ENCODE measurements around the gene SH3BP2.

Gene SH3BP2

GRCh38 chr4:2787230-2788100 is 5.4 kb upstream of the SH3BP2 start:
- TF ChIP-seq POLR2AphosphoS5 (IDR thresholded peaks at IDR 0.05; ENCODE audit: low read depth, low read length), result no peak
- TF ChIP-seq FOXP2 (optimal IDR thresholded peaks at IDR 0.05; ENCODE audit: borderline replicate concordance, extremely low read depth, extremely low read length, insufficient read depth), result no peak
- TF ChIP-seq SIN3A (IDR thresholded peaks at IDR 0.05; ENCODE audit: borderline replicate concordance, insufficient read depth, low read length), result no peak
- no peak for TF ChIP-seq REST (IDR thresholded peaks at IDR 0.05; ENCODE audit: insufficient read depth in 1 of 2, low read depth in 2 of 2, low read length in 2 of 2)
- no peak for TF ChIP-seq TAF1 (IDR thresholded peaks at IDR 0.05; ENCODE audit: borderline replicate concordance, insufficient read depth, low read length)

GRCh38 chr4:2788101-2788500 is 4.8 kb upstream of the SH3BP2 start:
- TF ChIP-seq TAF1 (IDR thresholded peaks at IDR 0.05; ENCODE audit: borderline replicate concordance, insufficient read depth, low read length) (no peak), FOXP2 (optimal IDR thresholded peaks at IDR 0.05; ENCODE audit: borderline replicate concordance, extremely low read depth, extremely low read length, insufficient read depth) (no peak), POLR2AphosphoS5 (IDR thresholded peaks at IDR 0.05; ENCODE audit: low read depth, low read length) (no peak), SIN3A (IDR thresholded peaks at IDR 0.05; ENCODE audit: borderline replicate concordance, insufficient read depth, low read length) (no peak), REST (IDR thresholded peaks at IDR 0.05; ENCODE audit: insufficient read depth in 1 of 2, low read depth in 2 of 2, low read length in 2 of 2) (no peak)

- TF ChIP-seq TAF1 (IDR thresholded peaks at IDR 0.05; ENCODE audit: borderline replicate concordance, insufficient read depth, low read length), result no peak
- no peak for TF ChIP-seq FOXP2 (optimal IDR thresholded peaks at IDR 0.05; ENCODE audit: borderline replicate concordance, extremely low read depth, extremely low read length, insufficient read depth)
- TF ChIP-seq REST (IDR thresholded peaks at IDR 0.05; ENCODE audit: insufficient read depth in 1 of 2, low read depth in 2 of 2, low read length in 2 of 2), result no peak
- TF ChIP-seq SIN3A (IDR thresholded peaks at IDR 0.05; ENCODE audit: borderline replicate concordance, insufficient read depth, low read length), result no peak
- no peak for TF ChIP-seq POLR2AphosphoS5 (IDR thresholded peaks at IDR 0.05; ENCODE audit: low read depth, low read length)
Measured at GRCh38 chr4:2788532-2789103, 4.3 kb upstream of the SH3BP2 start.

- no peak for TF ChIP-seq REST (IDR thresholded peaks at IDR 0.05; ENCODE audit: insufficient read depth in 1 of 2, low read depth in 2 of 2, low read length in 2 of 2)
- no peak for TF ChIP-seq TAF1 (IDR thresholded peaks at IDR 0.05; ENCODE audit: borderline replicate concordance, insufficient read depth, low read length)
- TF ChIP-seq POLR2AphosphoS5 (IDR thresholded peaks at IDR 0.05; ENCODE audit: low read depth, low read length), result no peak
Measured at GRCh38 chr4:2789351-2789750, 3.5 kb upstream of the SH3BP2 start.

Data from PFSK-1 (cell line).